ENCODE data around the gene KCNH4. TPM values are rescaled to one million over a fixed set of nuclear protein-coding genes. Genes with fewer than 3 reads are reported as not detected.

KCNH4 gene
- total RNA-seq, 2 donors from 2014 or later, result not detected

- intact Hi-C loops (cut with DNase I), result no loop called here
- WGBS, 2 donors, result 67 to 91% methylated on average over 1 to 6 of the region's 6 CpGs
- no peaks in the 10 kb centered on the region for H3K27me3 ChIP-seq
- peaks cover 20% of the 10 kb centered on the region for H3K4me1 ChIP-seq
- DNase-seq (no peak), ATAC-seq (no peak)
- H3K4me3 ChIP-seq, result no peak overlapping the region
- H3K27ac ChIP-seq, result peak overlapping the region in 3 of 4 donors; percentile 26 to 80 (median 77)
- TF ChIP-seq CTCF (IDR thresholded peaks at IDR 0.05) (no peak), POLR2A (IDR thresholded peaks at IDR 0.05) (no peak)
- peaks cover 0 to 4% of the 10 kb centered on the region in 2 donors for H3K36me3 ChIP-seq (replicated peaks in 1 of 2; ENCODE audit: insufficient read depth in 1 of 2, low read depth in 2 of 2)
- H3K9me3 ChIP-seq, result no peaks in the 10 kb centered on the region
Observed at GRCh38 chr17:42202159-42202558, 21.2 kb upstream of the KCNH4 start.

GRCh38 chr17:42201458-42201772 is 20.5 kb upstream of the KCNH4 start:
- no peak for ATAC-seq
- no peak for TF ChIP-seq POLR2A (IDR thresholded peaks at IDR 0.05)
- no peak for TF ChIP-seq CTCF (IDR thresholded peaks at IDR 0.05)
- no peak for DNase-seq
- 73 to 74% methylated on average over 10 of the region's 10 CpGs for WGBS, 2 donors
- Histone ChIP-seq H3K27ac (peak overlapping the region; percentile 67 to 80 (median 74)), H3K36me3 (replicated peaks in 1 of 2; ENCODE audit: insufficient read depth in 1 of 2, low read depth in 2 of 2) (peaks cover 0 to 4% of the 10 kb centered on the region in 2 donors), H3K4me1 (peaks cover 20% of the 10 kb centered on the region), H3K27me3 (no peaks in the 10 kb centered on the region), H3K9me3 (no peaks in the 10 kb centered on the region), H3K4me3 (no peak overlapping the region)
- intact Hi-C loops (cut with DNase I), result no loop called here

GRCh38 chr17:42200706-42201457 is 19.9 kb upstream of the KCNH4 start:
- intact Hi-C loops (cut with DNase I), result no loop called here
- peak overlapping the region; percentile 67 to 80 (median 74) for H3K27ac ChIP-seq
- peaks cover 0 to 2% of the 10 kb centered on the region in 2 donors for H3K36me3 ChIP-seq (replicated peaks in 1 of 2; ENCODE audit: insufficient read depth in 1 of 2, low read depth in 2 of 2)
- peak in 2 of 3 donors; percentile 58 to 61 for TF ChIP-seq POLR2A (IDR thresholded peaks at IDR 0.05)
- no peak for TF ChIP-seq CTCF (IDR thresholded peaks at IDR 0.05)
- ATAC-seq (peak; percentile 96), DNase-seq (peak; percentile 77 to 87 (median 86))
- peaks cover 20% of the 10 kb centered on the region for H3K4me1 ChIP-seq
- no peaks in the 10 kb centered on the region for H3K27me3 ChIP-seq
- no peaks in the 10 kb centered on the region for H3K9me3 ChIP-seq
- WGBS, 2 donors, result 39 to 40% methylated on average over 13 to 14 of the region's 14 CpGs
- H3K4me3 ChIP-seq, result no peak overlapping the region

GRCh38 chr17:42199416-42200011 is 18.6 kb upstream of the KCNH4 start:
- intact Hi-C loops (cut with DNase I), result no loop called here
- peak overlapping the region in 1 of 4 donors; percentile 80 for H3K27ac ChIP-seq
- peaks cover 0 to 2% of the 10 kb centered on the region in 2 donors for H3K36me3 ChIP-seq (replicated peaks in 1 of 2; ENCODE audit: insufficient read depth in 1 of 2, low read depth in 2 of 2)

More at GRCh38 chr17:42199416-42200011, 18.6 kb upstream of the KCNH4 start:
- peaks cover 24% of the 10 kb centered on the region for H3K4me1 ChIP-seq
- H3K27me3 ChIP-seq, result no peaks in the 10 kb centered on the region
- ATAC-seq (no peak), DNase-seq (no peak)
- TF ChIP-seq CTCF (IDR thresholded peaks at IDR 0.05), result no peak
- no peak for TF ChIP-seq POLR2A (IDR thresholded peaks at IDR 0.05)
- WGBS, 2 donors, result 80 to 87% methylated on average over 12 of the region's 12 CpGs
- H3K4me3 ChIP-seq, result no peak overlapping the region
- no peaks in the 10 kb centered on the region for H3K9me3 ChIP-seq

All from body of pancreas (tissue), 4 donors.